H9 (cell line): ENCODE measurements around the gene ST6GALNAC1. TPM values are rescaled to one million over a fixed set of nuclear protein-coding genes. Genes with fewer than 3 reads are reported as not detected.

Experiments
- DNase-seq: peaks from one replicate; pipeline ENCODE4 v3.0.0-alpha.2; 2017
- H2AFZ ChIP-seq: one replicate; pipeline ENCODE4 v1.6.1; 2013; ENCODE audit warnings: mild to moderate bottlenecking, low read length, control low read depth, moderate library complexity
- H2AK5ac ChIP-seq: 2 replicates; pipeline ENCODE4 v1.6.1; 2013; ENCODE audit warnings: low read length, control low read depth, mixed read lengths; ENCODE audit not compliant: insufficient read length
- H2BK120ac ChIP-seq: one replicate; pipeline ENCODE4 v1.6.1; 2013; ENCODE audit warnings: low read depth, mild to moderate bottlenecking, low read length, control low read depth, inconsistent platforms; ENCODE audit not compliant: poor library complexity, severe bottlenecking
- H2BK12ac ChIP-seq: 2 replicates; pipeline ENCODE4 v1.6.1; 2013; ENCODE audit warnings: low read length, control low read depth, mixed read lengths, low read depth; ENCODE audit not compliant: insufficient read length
- H2BK15ac ChIP-seq: 2 replicates; pipeline ENCODE4 v1.6.1; 2013; ENCODE audit warnings: low read depth, low read length, control low read depth
- H2BK20ac ChIP-seq: one replicate; pipeline ENCODE4 v1.6.1; 2013; ENCODE audit warnings: low read depth, mild to moderate bottlenecking, low read length, control low read depth, inconsistent platforms; ENCODE audit not compliant: poor library complexity, severe bottlenecking
- H2BK5ac ChIP-seq: 2 replicates; pipeline ENCODE4 v1.6.1; 2013; ENCODE audit warnings: low read length, control low read depth, mixed read lengths; ENCODE audit not compliant: insufficient read length
- H3K14ac ChIP-seq: 2 replicates; pipeline ENCODE4 v1.6.1; 2013; ENCODE audit warnings: low read length, control low read depth; ENCODE audit not compliant: insufficient read depth
- H3K18ac ChIP-seq: 2 replicates; pipeline ENCODE4 v1.6.1; 2013; ENCODE audit warnings: low read depth, mild to moderate bottlenecking, mixed read lengths, low read length, control low read depth; ENCODE audit not compliant: insufficient read length
- H3K23ac ChIP-seq: 2 replicates; pipeline ENCODE4 v1.6.1; 2013; ENCODE audit warnings: low read length, control low read depth, mixed read lengths, low read depth; ENCODE audit not compliant: insufficient read length
- H3K23me2 ChIP-seq: 2 replicates; pipeline ENCODE4 v1.6.1; 2013; ENCODE audit warnings: low read depth, mild to moderate bottlenecking, mixed read lengths, low read length, control low read depth; ENCODE audit not compliant: insufficient read length, poor library complexity, severe bottlenecking
- H3K27ac ChIP-seq: 2 replicates; pipeline ENCODE4 v1.5.1; 2013; ENCODE audit warnings: low read length, control low read depth, mixed read lengths, low read depth; ENCODE audit not compliant: insufficient read length
- H3K27me3 ChIP-seq: 2 replicates; pipeline ENCODE4 v1.6.1; 2013; ENCODE audit warnings: low read length, control low read depth, inconsistent platforms; ENCODE audit not compliant: insufficient read depth
- H3K4ac ChIP-seq: 2 replicates; pipeline ENCODE4 v1.6.1; 2013; ENCODE audit warnings: low read depth, mild to moderate bottlenecking, control low read depth, inconsistent platforms, low read length, moderate library complexity
- H3K4me1 ChIP-seq: 2 replicates; pipeline ENCODE4 v1.6.1; 2013; ENCODE audit warnings: low read length, control low read depth, inconsistent platforms; ENCODE audit not compliant: insufficient read depth
- H3K4me2 ChIP-seq: 2 replicates; pipeline ENCODE4 v1.6.1; 2013; ENCODE audit warnings: low read length, control low read depth, mixed read lengths; ENCODE audit not compliant: insufficient read length, insufficient read depth
- H3K56ac ChIP-seq: 2 replicates; pipeline ENCODE4 v1.6.1; 2013; ENCODE audit warnings: low read depth, mild to moderate bottlenecking, mixed read lengths, low read length, control low read depth; ENCODE audit not compliant: insufficient read length
- H3K79me1 ChIP-seq: 2 replicates; pipeline ENCODE4 v1.6.1; 2013; ENCODE audit warnings: low read depth, mild to moderate bottlenecking, moderate library complexity, low read length, control low read depth, inconsistent platforms; ENCODE audit not compliant: insufficient read depth, poor library complexity, severe bottlenecking
- H3K79me2 ChIP-seq: 2 replicates; pipeline ENCODE4 v1.6.1; 2013; ENCODE audit warnings: low read length, control low read depth, inconsistent platforms; ENCODE audit not compliant: insufficient read depth
- H3K9ac ChIP-seq: 2 replicates; pipeline ENCODE4 v1.6.1; 2013; ENCODE audit warnings: low read length, control low read depth, mixed read lengths; ENCODE audit not compliant: insufficient read length; ENCODE audit errors: extremely low read depth
- H3K9me3 ChIP-seq: one replicate; pipeline ENCODE4 v1.6.1; 2013; ENCODE audit warnings: low read depth, low read length, inconsistent platforms; ENCODE audit not compliant: control insufficient read depth
- H3T11ph ChIP-seq: one replicate; pipeline ENCODE4 v1.6.1; 2013; ENCODE audit warnings: mild to moderate bottlenecking, low read length, control low read depth, inconsistent platforms
- H4K20me1 ChIP-seq: one replicate; pipeline ENCODE4 v1.6.1; 2013; ENCODE audit not compliant: control insufficient read depth, insufficient read length, insufficient read depth
- H4K5ac ChIP-seq: 2 replicates; pipeline ENCODE4 v1.6.1; 2013; ENCODE audit warnings: low read depth, mild to moderate bottlenecking, mixed read lengths, low read length, control low read depth; ENCODE audit not compliant: insufficient read length
- H4K8ac ChIP-seq: replicated peaks from 2 replicates; pipeline ENCODE4 v1.6.1; 2013; ENCODE audit warnings: low read length, control low read depth, mixed read lengths, low read depth; ENCODE audit not compliant: insufficient read length
- H4K91ac ChIP-seq: 2 replicates; pipeline ENCODE4 v1.6.1; 2013; ENCODE audit warnings: low read depth, mild to moderate bottlenecking, moderate library complexity, mixed read lengths, low read length, control low read depth; ENCODE audit not compliant: insufficient read length
- H3K27ac Mint-ChIP-seq, 3 experiments: 2 replicates in 2 of 3; 3 replicates in 1 of 3; pipeline ENCODE4 v1.8.0; 2020 to 2021; ENCODE audit warnings: mixed read lengths in 3 of 3, mild to moderate bottlenecking in 1 of 3, moderate library complexity in 1 of 3
- H3K27me3 Mint-ChIP-seq: 2 replicates; pipeline ENCODE4 v1.8.0; 2021; ENCODE audit warnings: low read depth, mild to moderate bottlenecking, moderate library complexity, mixed read lengths
- H3K36me3 Mint-ChIP-seq, 3 experiments: 2 replicates in 2 of 3; 3 replicates in 1 of 3; pipeline ENCODE4 v1.8.0; 2020 to 2021; ENCODE audit warnings: low read depth in 3 of 3, mixed read lengths in 3 of 3; ENCODE audit not compliant: insufficient read depth in 1 of 3
- H3K4me1 Mint-ChIP-seq, 2 experiments: 2 replicates each; pipeline ENCODE4 v1.8.0; 2020; ENCODE audit warnings: mixed read lengths in 2 of 2
- H3K4me3 Mint-ChIP-seq, 2 experiments: 2 replicates in 1 of 2; 3 replicates in 1 of 2; pipeline ENCODE4 v1.8.0; 2020 to 2021; ENCODE audit warnings: mild to moderate bottlenecking in 2 of 2, mixed read lengths in 2 of 2, moderate library complexity in 1 of 2
- H3K9me3 Mint-ChIP-seq, 2 experiments: 2 replicates in 1 of 2; 3 replicates in 1 of 2; pipeline ENCODE4 v1.8.0; 2020; ENCODE audit warnings: mild to moderate bottlenecking in 2 of 2, mixed read lengths in 2 of 2, moderate library complexity in 1 of 2
- CTCF ChIP-seq: fragments of 200-600 bp; sonication (generic); conservative IDR thresholded peaks from 3 replicates; pipeline ENCODE4 v1.8.0; 2021; ENCODE audit warnings: antibody characterized with exemption, mild to moderate bottlenecking
- WGBS: extraction: QIAGEN DNeasy Blood & Tissue Kit; methylation state at CpG from one replicate; pipeline ENCODE4 v1.1.7; 2013; ENCODE audit warnings: missing lambda C conversion rate, low lambda C conversion rate, mixed read lengths; ENCODE audit not compliant: insufficient read length; ENCODE audit errors: extremely low coverage; 5-methylcytosine and 5-hydroxymethylcytosine counted together
- total RNA-seq: library from RNA; stranded (reverse); gene quantifications from 2 replicates; pipeline ENCODE4 v1.2.1, GENCODE V29; 2021

Gene ST6GALNAC1
- total RNA-seq, 1 experiment from 2014 or later = not detected

- H3K4me3 Mint-ChIP-seq = no peak overlapping the region
Observed at GRCh38 chr17:76576189-76576588, 67.4 kb downstream of the ST6GALNAC1 start.

More at GRCh38 chr17:76576189-76576588, 67.4 kb downstream of the ST6GALNAC1 start:
- H3T11ph ChIP-seq = no peak overlapping the region
- no peak overlapping the region for H3K4me2 ChIP-seq
- H3K23me2 ChIP-seq = no peaks in the 10 kb centered on the region
- H4K20me1 ChIP-seq = no peaks in the 10 kb centered on the region
- no peak overlapping the region for H2AK5ac ChIP-seq
- no peaks in the 10 kb centered on the region for H3K9me3 ChIP-seq
- no peaks in the 10 kb centered on the region for H3K36me3 Mint-ChIP-seq
- no peak overlapping the region for H3K56ac ChIP-seq
- peaks cover 14% of the 10 kb centered on the region for H3K27me3 Mint-ChIP-seq
- H3K18ac ChIP-seq = no peak overlapping the region
- H3K9me3 Mint-ChIP-seq = peaks cover 0 to 7% of the 10 kb centered on the region in 2 experiments; a peak in 1 of 5 replicates
- H3K27ac Mint-ChIP-seq = no peak overlapping the region
- H4K91ac ChIP-seq = no peak overlapping the region
- H4K8ac ChIP-seq = no peak overlapping the region
- no peak overlapping the region for H2BK120ac ChIP-seq
- no peak overlapping the region for H3K23ac ChIP-seq
- no peak overlapping the region for H2BK12ac ChIP-seq
- H3K27me3 ChIP-seq = no peaks in the 10 kb centered on the region; the same call in 1 of the 2 replicates
- no peak overlapping the region for H3K9ac ChIP-seq
- no peak for TF ChIP-seq CTCF
- no peak overlapping the region for H3K27ac ChIP-seq
- no peak for DNase-seq
- no peak overlapping the region for H3K4ac ChIP-seq
- H2AFZ ChIP-seq = no peak overlapping the region
- H4K5ac ChIP-seq = no peak overlapping the region
- H3K14ac ChIP-seq = no peak overlapping the region
- WGBS = 100% methylated on average over 1 of the region's 9 CpGs
- no peak overlapping the region for H2BK15ac ChIP-seq
- H3K79me1 ChIP-seq = no peaks in the 10 kb centered on the region
- no peaks in the 10 kb centered on the region for H3K4me1 ChIP-seq
- H2BK20ac ChIP-seq = no peak overlapping the region
- peaks cover 6 to 11% of the 10 kb centered on the region in 2 experiments for H3K4me1 Mint-ChIP-seq
- H2BK5ac ChIP-seq = no peak overlapping the region
- no peaks in the 10 kb centered on the region for H3K79me2 ChIP-seq
